AG08395 (cell line): Measurements from ENCODE around the gene SPATA1.
"Not testable (repeated sequence)": the region's sequence is repeated elsewhere in the genome, so short reads cannot be mapped to it uniquely, and the experiment has no call there.

Experiments used
- DNase-seq: peaks from one replicate; pipeline ENCODE4 v3.0.0; 2012; ENCODE audit warnings: mixed read lengths, low spot score

Gene SPATA1

DNA sequence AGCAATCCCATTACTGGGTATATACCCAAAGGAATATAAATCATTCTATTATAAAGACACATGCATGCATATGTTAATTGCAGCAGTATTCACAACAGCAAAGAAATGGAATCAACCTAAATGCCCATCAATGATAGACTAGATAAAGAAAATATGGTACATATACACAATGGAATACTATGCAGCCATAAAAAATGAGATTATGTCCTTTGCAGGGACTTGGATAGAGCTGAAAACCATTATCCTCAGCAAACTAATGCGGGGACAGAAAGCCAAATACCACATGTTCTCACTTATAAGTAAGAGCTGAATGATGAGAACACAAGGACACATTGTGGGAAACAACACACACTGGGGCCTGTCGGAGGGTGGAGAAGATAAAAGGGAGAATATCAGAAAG is 88.8 kb downstream of the SPATA1 start:
- not testable (repeated sequence) for DNase-seq

DNA sequence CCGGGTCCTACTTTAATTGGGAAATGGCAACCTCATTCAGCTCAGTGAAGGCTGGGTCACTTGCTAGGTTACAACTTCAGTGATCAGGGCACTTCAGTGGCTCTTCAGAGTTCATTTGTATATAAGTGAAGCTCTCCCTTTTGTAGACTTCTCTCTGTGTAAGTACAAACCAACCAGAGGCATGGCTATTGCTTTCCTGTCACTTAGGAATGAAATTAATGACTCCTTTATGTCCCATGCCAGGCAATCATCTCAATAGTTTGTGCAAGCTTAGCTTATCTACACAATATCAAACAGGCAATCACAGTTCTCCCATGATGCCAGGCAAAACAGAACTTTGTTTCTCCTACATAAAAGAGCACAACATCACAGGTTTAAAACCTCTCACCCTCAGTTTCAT is 90.8 kb downstream of the SPATA1 start:
- DNase-seq = no peak

DNA sequence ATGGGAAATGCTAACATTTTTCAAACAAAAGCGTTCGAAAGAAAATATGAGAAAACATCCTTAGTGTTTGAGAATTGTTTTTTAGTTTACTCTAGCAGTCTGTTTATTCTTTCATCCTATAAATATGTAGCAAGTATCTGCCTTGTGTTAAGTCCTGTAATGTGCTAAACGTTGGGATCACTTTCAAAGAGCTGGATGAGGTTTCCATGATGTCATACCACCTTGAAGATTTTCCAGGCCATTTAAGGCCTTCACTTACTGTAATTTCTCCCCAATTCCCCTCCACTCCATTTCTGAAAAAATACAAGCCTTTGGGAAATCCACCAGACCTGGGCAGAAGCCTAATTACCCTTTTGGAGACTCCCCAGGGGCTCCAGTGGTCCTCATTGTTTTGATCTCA is 92.2 kb downstream of the SPATA1 start:
- no peak for DNase-seq

DNA sequence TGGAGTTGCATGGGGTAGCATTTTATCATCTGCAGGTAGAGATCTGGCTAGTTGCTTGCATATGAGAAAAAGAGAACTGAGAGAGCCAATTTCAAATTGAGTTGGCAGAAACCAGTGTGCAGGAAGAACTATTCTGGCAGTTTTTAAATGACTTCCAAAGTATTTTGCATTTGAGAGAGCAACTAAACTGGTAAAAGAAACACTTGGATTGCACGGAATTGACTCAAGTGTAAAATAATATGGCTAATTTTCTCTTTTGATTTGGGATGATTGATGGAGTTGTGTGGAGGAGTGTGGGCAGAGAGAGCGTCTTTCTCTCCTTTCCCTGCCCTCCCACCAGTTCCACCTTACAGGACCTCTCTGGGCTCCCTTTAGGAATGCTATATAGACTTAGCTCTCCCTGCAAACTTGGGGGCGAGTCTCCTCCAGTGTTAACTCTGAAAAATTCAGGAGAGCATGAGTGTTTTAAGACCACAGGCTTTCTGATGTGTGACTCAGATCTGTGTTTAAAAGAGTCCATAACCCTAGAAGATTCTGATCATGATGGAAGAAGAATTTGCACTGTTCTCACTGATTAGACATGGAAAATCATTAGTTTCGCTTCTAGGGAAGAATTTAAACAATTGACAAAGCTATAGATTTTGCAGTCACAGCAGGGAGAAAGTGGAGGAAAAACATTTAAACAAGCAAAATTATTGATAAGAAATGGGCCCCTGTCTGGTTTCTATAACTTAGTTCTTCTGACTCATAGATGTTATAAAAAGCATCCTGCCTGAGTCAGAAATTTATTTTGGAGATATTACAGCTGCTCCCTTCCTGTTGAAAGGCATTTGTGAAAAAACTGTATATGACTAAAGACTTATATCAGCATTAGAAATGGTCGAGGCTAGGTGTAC is 92.9 kb downstream of the SPATA1 start:
- peak; percentile 58 for DNase-seq

DNA sequence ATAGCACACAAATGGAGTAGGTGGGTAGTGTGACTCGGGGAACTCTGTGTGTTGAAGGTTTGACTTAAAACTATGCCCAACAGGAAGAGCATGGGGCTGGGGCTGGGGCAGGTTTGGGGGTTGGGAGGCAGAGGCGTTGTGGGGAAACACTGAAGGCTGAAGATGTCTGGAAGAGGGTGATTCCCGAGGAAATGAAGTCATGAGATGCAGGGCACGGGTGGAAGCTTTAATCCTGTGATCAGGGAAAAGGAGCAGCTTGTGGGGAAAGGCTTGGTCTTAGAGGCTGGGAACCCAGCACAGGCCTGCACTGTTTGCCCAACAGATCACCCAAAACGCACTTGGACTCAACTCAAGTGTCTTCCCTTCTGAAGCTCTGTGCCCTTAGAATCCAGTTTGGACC is 94.6 kb downstream of the SPATA1 start:
- DNase-seq = no peak

DNA sequence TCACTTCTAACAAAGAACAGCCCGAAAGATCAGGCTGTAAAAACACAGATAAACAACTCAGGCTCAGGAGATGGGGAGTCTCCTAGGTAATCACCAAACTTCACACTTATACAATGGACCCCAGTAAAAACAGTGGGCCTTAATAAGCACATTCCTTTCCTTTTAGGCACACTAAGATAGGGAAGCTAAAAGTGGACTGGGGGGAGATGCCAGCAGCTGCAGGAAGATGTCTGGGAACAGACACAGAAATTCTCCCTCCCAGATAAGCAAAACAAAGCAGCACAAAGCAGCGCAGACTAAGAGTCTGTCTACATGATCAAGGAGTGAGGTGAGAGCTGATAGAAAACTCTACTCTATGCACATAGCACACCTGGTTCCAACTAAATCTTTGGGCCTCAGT is 97.0 kb downstream of the SPATA1 start:
- DNase-seq = no peak

DNA sequence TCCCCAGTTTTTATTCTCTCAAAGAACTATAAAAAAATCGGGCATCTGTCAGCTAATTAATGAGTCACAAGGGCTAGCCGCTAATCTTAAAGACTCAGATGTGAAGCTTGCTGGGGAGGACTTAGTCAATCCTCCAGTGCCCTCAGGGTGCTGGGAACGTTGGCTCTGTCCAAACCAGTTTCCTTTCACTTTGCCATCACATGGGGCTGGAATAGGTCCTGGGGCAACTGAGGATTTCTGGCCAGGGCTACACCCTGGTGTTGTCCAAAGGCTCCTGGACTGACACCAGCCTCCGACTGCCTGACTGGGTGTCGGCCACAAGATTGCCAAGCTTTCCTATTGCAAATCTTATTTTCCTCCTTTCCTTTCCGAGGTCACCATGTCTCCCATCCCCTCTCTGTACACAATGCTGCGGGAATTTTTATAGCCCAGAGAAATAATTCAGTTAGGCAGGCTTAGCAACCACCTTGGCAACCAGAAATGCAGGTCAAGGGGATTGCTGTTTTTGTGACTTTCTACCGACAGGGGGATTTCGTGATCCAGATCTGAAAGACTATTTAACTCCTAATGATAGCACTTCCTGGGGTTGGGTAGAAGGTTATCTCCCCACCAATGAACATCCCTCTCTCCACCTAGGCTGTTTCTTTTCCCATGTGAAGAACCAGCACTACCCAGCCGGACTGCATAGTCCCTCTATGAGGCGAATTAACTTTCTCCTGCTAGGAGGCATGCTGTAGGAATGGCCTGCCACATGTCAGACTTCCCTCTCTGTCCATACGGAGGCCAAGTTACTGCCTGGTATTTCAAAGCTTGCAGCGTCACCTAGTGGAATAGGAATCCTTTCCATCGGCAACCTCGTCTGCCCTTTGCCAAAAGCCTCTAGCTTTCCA is 98.0 kb downstream of the SPATA1 start:
- peak; percentile 76 for DNase-seq

DNA sequence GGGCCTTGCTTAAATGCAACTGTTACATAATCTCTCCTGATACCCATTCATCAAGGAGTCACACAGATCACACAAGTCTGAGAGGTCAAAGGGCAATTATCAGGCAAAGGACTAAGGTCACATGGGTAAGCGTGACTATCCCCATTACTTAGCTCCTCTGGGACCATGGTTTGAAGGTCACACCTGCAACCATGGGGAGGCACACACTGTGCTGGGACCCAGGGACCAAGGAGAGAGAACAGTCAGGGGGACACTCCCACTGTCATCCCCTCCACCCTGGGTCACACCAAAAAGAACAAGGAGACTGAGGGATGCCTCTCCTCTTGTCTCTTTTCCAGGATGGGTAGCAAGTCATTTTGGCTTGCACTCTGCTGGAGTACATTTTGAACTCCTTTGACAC is 99.0 kb downstream of the SPATA1 start:
- DNase-seq = no peak

DNA sequence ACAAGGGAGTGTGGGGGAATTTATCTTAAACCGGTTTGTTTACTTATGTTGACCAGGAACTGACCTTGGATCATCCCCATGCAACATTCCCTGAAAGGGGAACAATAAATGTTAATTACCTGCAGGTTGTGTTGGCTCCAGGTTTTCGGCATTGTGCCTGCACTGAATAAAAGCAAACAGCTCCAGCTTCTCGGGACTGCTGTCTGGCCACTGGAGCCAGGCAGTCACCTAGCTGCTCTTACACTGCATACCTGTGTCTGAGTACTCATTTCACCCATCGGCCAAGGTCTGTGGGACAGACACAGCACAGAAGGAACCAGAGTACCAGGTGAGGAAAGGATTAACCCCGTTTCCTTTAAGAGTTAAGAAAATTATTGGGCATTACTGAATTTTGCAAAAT is 100.8 kb downstream of the SPATA1 start:
- no peak for DNase-seq

DNA sequence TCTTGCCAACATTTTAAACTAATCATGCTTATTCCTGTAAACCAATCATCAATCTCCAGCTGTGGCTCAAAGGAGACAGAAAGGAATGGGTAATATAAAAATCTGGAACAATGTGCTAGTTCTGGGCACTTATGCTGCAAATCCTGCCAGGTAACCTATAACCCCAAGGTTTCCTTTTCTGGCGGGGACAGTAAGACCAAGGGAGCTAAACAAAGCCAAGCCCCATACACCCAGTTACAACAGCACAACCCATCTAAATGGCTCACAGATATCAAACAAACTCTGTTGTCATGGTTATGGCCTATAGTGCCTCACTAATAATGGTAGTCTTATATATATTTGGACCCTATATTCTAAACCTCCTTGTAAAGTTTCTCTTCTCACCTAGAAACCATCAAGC is 104.9 kb downstream of the SPATA1 start:
- DNase-seq = no peak

DNA sequence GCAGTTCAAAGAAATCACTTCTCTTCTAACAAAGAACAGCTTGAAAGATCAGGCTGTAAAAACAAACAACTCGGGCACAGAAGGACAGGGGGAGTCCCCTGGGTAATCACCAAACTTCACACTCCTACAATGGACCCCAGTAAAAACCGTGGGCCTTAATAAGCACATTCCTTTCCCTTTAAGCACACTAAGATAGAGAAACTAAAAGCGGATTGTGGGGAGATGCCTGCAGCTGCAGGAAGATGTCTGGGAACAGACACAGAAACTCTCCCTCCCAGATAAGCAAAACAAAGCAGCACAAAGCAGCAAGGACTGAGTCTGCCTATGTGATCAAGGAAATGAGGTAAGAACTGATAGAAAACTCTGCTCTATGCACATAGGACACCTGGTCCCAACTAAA is 105.6 kb downstream of the SPATA1 start:
- DNase-seq = no peak

DNA sequence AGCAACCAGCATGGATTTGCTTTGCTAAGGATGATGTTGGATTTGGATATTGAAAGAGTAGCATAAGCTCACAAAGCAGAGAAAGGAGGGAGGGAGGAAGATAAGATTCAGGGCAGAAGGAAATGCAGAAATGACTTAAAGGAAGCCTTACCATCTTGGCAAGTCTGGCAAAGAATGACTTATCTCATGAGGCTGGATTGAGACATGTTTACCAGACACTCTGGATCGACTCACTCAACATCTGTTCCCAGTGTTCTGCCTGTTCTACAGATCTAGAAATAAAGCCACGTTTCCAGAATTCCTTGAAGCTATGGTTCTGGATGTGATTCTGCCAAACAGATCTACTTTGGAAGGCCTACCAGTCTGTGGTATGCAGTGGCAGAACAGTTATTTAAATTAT is 106.8 kb downstream of the SPATA1 start:
- no peak for DNase-seq

DNA sequence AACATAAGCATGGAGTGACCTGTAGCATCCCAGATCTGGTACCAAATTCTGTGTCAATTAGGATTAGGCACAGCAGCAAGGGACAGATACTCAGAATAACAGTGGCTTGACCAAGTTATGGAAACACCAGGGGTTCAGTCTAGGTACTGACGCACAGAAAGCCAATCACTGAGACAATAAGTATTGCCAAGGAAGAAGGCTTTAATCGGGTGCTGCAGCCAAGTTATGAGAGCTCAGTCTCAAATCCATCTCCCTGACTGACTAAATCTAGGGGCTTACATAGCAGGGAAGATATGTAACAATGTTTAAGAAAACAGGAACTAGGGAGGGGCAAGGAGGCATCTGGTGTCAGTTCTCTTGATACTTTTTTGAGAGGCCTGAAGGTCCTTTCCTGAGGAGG is 107.7 kb downstream of the SPATA1 start:
- DNase-seq = no peak

DNA sequence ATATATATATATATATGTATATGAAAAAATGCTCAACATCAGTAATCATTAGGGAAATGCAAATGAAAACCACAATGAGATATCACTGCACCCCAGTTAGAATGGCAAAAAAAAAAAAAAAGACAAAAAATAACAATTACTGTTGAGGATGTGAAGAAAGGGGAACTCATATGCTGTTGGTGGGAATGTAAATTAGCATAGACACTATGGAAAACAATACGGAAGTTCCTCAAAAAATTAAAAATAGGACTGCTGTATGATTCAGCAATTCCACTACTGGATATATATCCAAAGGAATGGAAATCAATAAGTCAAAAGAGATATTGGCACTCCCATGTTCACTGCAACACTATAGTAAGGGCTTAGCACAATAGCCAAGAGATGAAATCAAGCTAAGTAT is 109.6 kb downstream of the SPATA1 start:
- no peak for DNase-seq
